ENCODE measurements around the gene ATP6V0A1. TPM values are rescaled to one million over a fixed set of nuclear protein-coding genes. Genes with fewer than 3 reads are reported as not detected.

The ATP6V0A1 gene
- total RNA-seq, 1 donor from 2014 or later: 40.4 TPM

- H3K27ac ChIP-seq: no peak overlapping the region
- H3F3A ChIP-seq (ENCODE audit: low read depth): peaks cover 40% of the 10 kb centered on the region
- peaks cover 12% of the 10 kb centered on the region for H3K4me1 ChIP-seq
- no peak for DNase-seq (ENCODE audit: low spot score)
- Mint-ChIP-seq H3K27me3 (ENCODE audit: insufficient read depth, low read depth) (peaks cover 6% of the 10 kb centered on the region), H3K4me3 (peak overlapping the region; percentile 95), H3K27ac (peak overlapping the region; percentile 69), H3K4me1 (peaks cover 26% of the 10 kb centered on the region), H3K9me3 (no peaks in the 10 kb centered on the region), H3K36me3 (peaks cover 13% of the 10 kb centered on the region)
- H3K9ac ChIP-seq: peak overlapping the region; percentile 33
- H3K27me3 ChIP-seq: no peaks in the 10 kb centered on the region
- H3K9me3 ChIP-seq (ENCODE audit: low read depth): no peaks in the 10 kb centered on the region
- H3K4me3 ChIP-seq: peak overlapping the region; percentile 80
- no peak for TF ChIP-seq EZH2phosphoT487 (IDR thresholded peaks at IDR 0.05)
- no peak for TF ChIP-seq CTCF (IDR thresholded peaks at IDR 0.05)
- TF ChIP-seq EZH2 (IDR thresholded peaks at IDR 0.05): no peak
- peak overlapping the region; percentile 40 for H2AFZ ChIP-seq (replicated peaks)
- peak overlapping the region; percentile 89 for H3K4me2 ChIP-seq
- H3K36me3 ChIP-seq: no peaks in the 10 kb centered on the region
- peaks cover 30% of the 10 kb centered on the region for H3K79me2 ChIP-seq (ENCODE audit: low read depth)
- H4K20me1 ChIP-seq (ENCODE audit: low read depth): no peaks in the 10 kb centered on the region
Observed at GRCh38 chr17:42566215-42566882, 107.7 kb downstream of the ATP6V0A1 start.

GRCh38 chr17:42566883-42567573 is 108.3 kb downstream of the ATP6V0A1 start, which contains the start of gene MLX:
MLX (plus strand) TSS chr17:42567100; CDS start chr17:42567125, 25 bp downstream.
- Histone ChIP-seq H4K20me1 (ENCODE audit: low read depth) (no peaks in the 10 kb centered on the region), H3K4me2 (peak within 1 kb of the TSS; percentile 89), H3F3A (ENCODE audit: low read depth) (peaks cover 47% of the 10 kb centered on the region), H3K27me3 (no peaks in the 10 kb centered on the region), H3K9ac (peak within 1 kb of the TSS; percentile 50), H3K27ac (no peak within 1 kb of the TSS), H3K79me2 (ENCODE audit: low read depth) (peaks cover 30% of the 10 kb centered on the region), H2AFZ (replicated peaks) (peak within 1 kb of the TSS; percentile 40), H3K4me1 (peaks cover 12% of the 10 kb centered on the region), H3K36me3 (no peaks in the 10 kb centered on the region), H3K9me3 (ENCODE audit: low read depth) (no peaks in the 10 kb centered on the region), H3K4me3 (peak within 1 kb of the TSS; percentile 80)
- peaks cover 23% of the 10 kb centered on the region for H3K4me1 Mint-ChIP-seq
- H3K9me3 Mint-ChIP-seq: no peaks in the 10 kb centered on the region
- TF ChIP-seq CTCF (IDR thresholded peaks at IDR 0.05) (peak; percentile 12), EZH2 (IDR thresholded peaks at IDR 0.05) (no peak)
- peaks cover 16% of the 10 kb centered on the region for H3K36me3 Mint-ChIP-seq
- DNase-seq (ENCODE audit: low spot score): peak; percentile 97
- peak within 1 kb of the TSS; percentile 69 for H3K27ac Mint-ChIP-seq
- H3K27me3 Mint-ChIP-seq (ENCODE audit: insufficient read depth, low read depth): peaks cover 3% of the 10 kb centered on the region
- H3K4me3 Mint-ChIP-seq: peak within 1 kb of the TSS; percentile 95

- H3K4me1 ChIP-seq: peaks cover 6% of the 10 kb centered on the region
- no peaks in the 10 kb centered on the region for H3K9me3 Mint-ChIP-seq
- H3K9ac ChIP-seq: no peak overlapping the region
- no peak for TF ChIP-seq EZH2phosphoT487 (IDR thresholded peaks at IDR 0.05)
- no peak for TF ChIP-seq CTCF (IDR thresholded peaks at IDR 0.05)
- TF ChIP-seq EZH2 (IDR thresholded peaks at IDR 0.05): no peak
- H3K4me3 Mint-ChIP-seq: peak overlapping the region; percentile 67
- H3K27me3 Mint-ChIP-seq (ENCODE audit: insufficient read depth, low read depth): peaks cover 3% of the 10 kb centered on the region
- H3K36me3 Mint-ChIP-seq: peaks cover 22% of the 10 kb centered on the region
- no peaks in the 10 kb centered on the region for H3K27me3 ChIP-seq
- H3K4me3 ChIP-seq: no peak overlapping the region
- peaks cover 54% of the 10 kb centered on the region for H3F3A ChIP-seq (ENCODE audit: low read depth)
- H2AFZ ChIP-seq (replicated peaks): no peak overlapping the region
- DNase-seq (ENCODE audit: low spot score): no peak
- no peak overlapping the region for H3K4me2 ChIP-seq
- no peaks in the 10 kb centered on the region for H3K9me3 ChIP-seq (ENCODE audit: low read depth)
- H3K27ac ChIP-seq: no peak overlapping the region
- no peak overlapping the region for H3K27ac Mint-ChIP-seq
- H4K20me1 ChIP-seq (ENCODE audit: low read depth): no peaks in the 10 kb centered on the region
- peaks cover 14% of the 10 kb centered on the region for H3K4me1 Mint-ChIP-seq
- H3K36me3 ChIP-seq: peaks cover 4% of the 10 kb centered on the region
- peaks cover 15% of the 10 kb centered on the region for H3K79me2 ChIP-seq (ENCODE audit: low read depth)
Observed at GRCh38 chr17:42568341-42569111, 109.8 kb downstream of the ATP6V0A1 start.

Data from neural progenitor cell (in vitro differentiated cells).